Type B pancreatic cell (in vitro differentiated cells): Measurements from ENCODE around the gene KRTAP10-9. TPM values are rescaled to one million over a fixed set of nuclear protein-coding genes. Genes with fewer than 3 reads are reported as not detected.
"Not testable (repeated sequence)": the region's sequence is repeated elsewhere in the genome, so short reads cannot be mapped to it uniquely, and the experiment has no call there.

ENCODE experiments used
- DNase-seq: peaks from one replicate; pipeline ENCODE4 v3.0.0; 2021; ENCODE audit warnings: mixed read lengths; ENCODE audit not compliant: unreplicated experiment; ENCODE audit errors: extremely low spot score
- H3K27ac Mint-ChIP-seq: 2 replicates; pipeline ENCODE4 v1.8.0; 2021; ENCODE audit warnings: mild to moderate bottlenecking, mixed read lengths
- H3K27me3 Mint-ChIP-seq: 2 replicates; pipeline ENCODE4 v1.8.0; 2021; ENCODE audit warnings: mixed read lengths
- H3K36me3 Mint-ChIP-seq: 2 replicates; pipeline ENCODE4 v1.8.0; 2021; ENCODE audit warnings: mixed read lengths
- H3K4me1 Mint-ChIP-seq: one replicate; pipeline ENCODE4 v1.8.0; 2021; ENCODE audit warnings: mixed read lengths; ENCODE audit not compliant: unreplicated experiment
- H3K4me3 Mint-ChIP-seq: 2 replicates; pipeline ENCODE4 v1.8.0; 2021; ENCODE audit warnings: mild to moderate bottlenecking, mixed read lengths
- H3K9me3 Mint-ChIP-seq: 2 replicates; pipeline ENCODE4 v1.8.0; 2021; ENCODE audit warnings: mixed read lengths
- CTCF ChIP-seq: fragments of 200-600 bp; sonication (generic); conservative IDR thresholded peaks from 2 replicates; pipeline ENCODE4 v1.5.0; 2021; ENCODE audit warnings: antibody characterized with exemption, mild to moderate bottlenecking
- total RNA-seq: library from RNA; stranded (reverse); gene quantifications from 2 replicates; pipeline ENCODE4 v1.2.1, GENCODE V29; 2021; ENCODE audit warnings: low replicate concordance

The KRTAP10-9 gene
- total RNA-seq, 1 donor from 2014 or later: not detected

- peaks cover 3% of the 10 kb centered on the region for H3K27me3 Mint-ChIP-seq
- peaks cover 12% of the 10 kb centered on the region for H3K4me1 Mint-ChIP-seq
- no peak for TF ChIP-seq CTCF
- peak overlapping the region; percentile 67 for H3K27ac Mint-ChIP-seq
- peaks cover 13% of the 10 kb centered on the region for H3K9me3 Mint-ChIP-seq
- H3K4me3 Mint-ChIP-seq: no peak overlapping the region
- no peak for DNase-seq
- H3K36me3 Mint-ChIP-seq: no peaks in the 10 kb centered on the region
Observed at GRCh38 chr21:44594406-44594916, 32.4 kb upstream of the KRTAP10-9 start.

GRCh38 chr21:44595524-44595923, 31.4 kb upstream of the KRTAP10-9 start:
- H3K27ac Mint-ChIP-seq: no peak overlapping the region
- H3K4me3 Mint-ChIP-seq: no peak overlapping the region
- peaks cover 3% of the 10 kb centered on the region for H3K27me3 Mint-ChIP-seq

GRCh38 chr21:44596068-44596725, 30.7 kb upstream of the KRTAP10-9 start:
- no peaks in the 10 kb centered on the region for H3K36me3 Mint-ChIP-seq
- no peak overlapping the region for H3K4me3 Mint-ChIP-seq
- H3K4me1 Mint-ChIP-seq: peaks cover 12% of the 10 kb centered on the region
- H3K27me3 Mint-ChIP-seq: peaks cover 3% of the 10 kb centered on the region
- no peak overlapping the region for H3K27ac Mint-ChIP-seq
- TF ChIP-seq CTCF: no peak
- peaks cover 13% of the 10 kb centered on the region for H3K9me3 Mint-ChIP-seq
- no peak for DNase-seq

More at GRCh38 chr21:44595524-44595923, 31.4 kb upstream of the KRTAP10-9 start:
- no peak for DNase-seq
- peaks cover 12% of the 10 kb centered on the region for H3K4me1 Mint-ChIP-seq
- TF ChIP-seq CTCF: no peak
- H3K9me3 Mint-ChIP-seq: peaks cover 13% of the 10 kb centered on the region
- H3K36me3 Mint-ChIP-seq: no peaks in the 10 kb centered on the region

- peaks cover 12% of the 10 kb centered on the region for H3K4me1 Mint-ChIP-seq
- peak overlapping the region; percentile 36 for H3K27ac Mint-ChIP-seq
- H3K27me3 Mint-ChIP-seq: peaks cover 3% of the 10 kb centered on the region
- no peak for TF ChIP-seq CTCF
- H3K9me3 Mint-ChIP-seq: peaks cover 13% of the 10 kb centered on the region
- H3K4me3 Mint-ChIP-seq: no peak overlapping the region
- no peaks in the 10 kb centered on the region for H3K36me3 Mint-ChIP-seq
- DNase-seq: no peak
Observed at GRCh38 chr21:44598061-44598460, 28.8 kb upstream of the KRTAP10-9 start.

- Mint-ChIP-seq H3K4me1 (peaks cover 8% of the 10 kb centered on the region), H3K27ac (no peak overlapping the region), H3K36me3 (no peaks in the 10 kb centered on the region)
Observed at GRCh38 chr21:44599264-44600029, 27.4 kb upstream of the KRTAP10-9 start.

GRCh38 chr21:44600118-44600978, 26.5 kb upstream of the KRTAP10-9 start, which contains the start of gene KRTAP10-7:
TSS of gene KRTAP10-7 (plus strand) at chr21:44600597. CDS start at chr21:44600622, 25 bp downstream.
- H3K4me3 Mint-ChIP-seq, H3K4me1 Mint-ChIP-seq, DNase-seq, H3K36me3 Mint-ChIP-seq, H3K27ac Mint-ChIP-seq, H3K27me3 Mint-ChIP-seq: not testable (repeated sequence)
- peaks cover 13% of the 10 kb centered on the region for H3K9me3 Mint-ChIP-seq

More at GRCh38 chr21:44599264-44600029, 27.4 kb upstream of the KRTAP10-9 start:
- Mint-ChIP-seq H3K4me3 (no peak overlapping the region), H3K9me3 (peaks cover 13% of the 10 kb centered on the region), H3K27me3 (peaks cover under 1% of the 10 kb centered on the region)
- TF ChIP-seq CTCF: no peak
- no peak for DNase-seq

- H3K36me3 Mint-ChIP-seq, DNase-seq, H3K4me1 Mint-ChIP-seq, H3K27me3 Mint-ChIP-seq, H3K27ac Mint-ChIP-seq, H3K4me3 Mint-ChIP-seq: not testable (repeated sequence)
- H3K9me3 Mint-ChIP-seq: peaks cover 13% of the 10 kb centered on the region
Observed at GRCh38 chr21:44601091-44601490, 25.8 kb upstream of the KRTAP10-9 start.
